Measurements from ENCODE around the gene CACNA1H.

- TF ChIP-seq POLR2A (IDR thresholded peaks at IDR 0.05), result no peak
- TF ChIP-seq, protein P1, sequence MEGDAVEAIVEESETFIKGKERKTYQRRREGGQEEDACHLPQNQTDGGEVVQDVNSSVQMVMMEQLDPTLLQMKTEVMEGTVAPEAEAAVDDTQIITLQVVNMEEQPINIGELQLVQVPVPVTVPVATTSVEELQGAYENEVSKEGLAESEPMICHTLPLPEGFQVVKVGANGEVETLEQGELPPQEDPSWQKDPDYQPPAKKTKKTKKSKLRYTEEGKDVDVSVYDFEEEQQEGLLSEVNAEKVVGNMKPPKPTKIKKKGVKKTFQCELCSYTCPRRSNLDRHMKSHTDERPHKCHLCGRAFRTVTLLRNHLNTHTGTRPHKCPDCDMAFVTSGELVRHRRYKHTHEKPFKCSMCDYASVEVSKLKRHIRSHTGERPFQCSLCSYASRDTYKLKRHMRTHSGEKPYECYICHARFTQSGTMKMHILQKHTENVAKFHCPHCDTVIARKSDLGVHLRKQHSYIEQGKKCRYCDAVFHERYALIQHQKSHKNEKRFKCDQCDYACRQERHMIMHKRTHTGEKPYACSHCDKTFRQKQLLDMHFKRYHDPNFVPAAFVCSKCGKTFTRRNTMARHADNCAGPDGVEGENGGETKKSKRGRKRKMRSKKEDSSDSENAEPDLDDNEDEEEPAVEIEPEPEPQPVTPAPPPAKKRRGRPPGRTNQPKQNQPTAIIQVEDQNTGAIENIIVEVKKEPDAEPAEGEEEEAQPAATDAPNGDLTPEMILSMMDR (IDR thresholded peaks at IDR 0.05), result no peak
Measured at GRCh38 chr16:1133810-1134520, 18.9 kb upstream of the CACNA1H start.

Data from testis (tissue), 2 donors.